Measurements from ENCODE around the gene BRICD5. TPM values are rescaled to one million over a fixed set of nuclear protein-coding genes. Genes with fewer than 3 reads are reported as not detected.

The BRICD5 gene
- total and polyA plus RNA-seq, 2 of the 13 experiments (the other 11 are each of a cell fraction or from before 2014, with no cell fraction given) = 1.6 to 5.8 TPM

DNA sequence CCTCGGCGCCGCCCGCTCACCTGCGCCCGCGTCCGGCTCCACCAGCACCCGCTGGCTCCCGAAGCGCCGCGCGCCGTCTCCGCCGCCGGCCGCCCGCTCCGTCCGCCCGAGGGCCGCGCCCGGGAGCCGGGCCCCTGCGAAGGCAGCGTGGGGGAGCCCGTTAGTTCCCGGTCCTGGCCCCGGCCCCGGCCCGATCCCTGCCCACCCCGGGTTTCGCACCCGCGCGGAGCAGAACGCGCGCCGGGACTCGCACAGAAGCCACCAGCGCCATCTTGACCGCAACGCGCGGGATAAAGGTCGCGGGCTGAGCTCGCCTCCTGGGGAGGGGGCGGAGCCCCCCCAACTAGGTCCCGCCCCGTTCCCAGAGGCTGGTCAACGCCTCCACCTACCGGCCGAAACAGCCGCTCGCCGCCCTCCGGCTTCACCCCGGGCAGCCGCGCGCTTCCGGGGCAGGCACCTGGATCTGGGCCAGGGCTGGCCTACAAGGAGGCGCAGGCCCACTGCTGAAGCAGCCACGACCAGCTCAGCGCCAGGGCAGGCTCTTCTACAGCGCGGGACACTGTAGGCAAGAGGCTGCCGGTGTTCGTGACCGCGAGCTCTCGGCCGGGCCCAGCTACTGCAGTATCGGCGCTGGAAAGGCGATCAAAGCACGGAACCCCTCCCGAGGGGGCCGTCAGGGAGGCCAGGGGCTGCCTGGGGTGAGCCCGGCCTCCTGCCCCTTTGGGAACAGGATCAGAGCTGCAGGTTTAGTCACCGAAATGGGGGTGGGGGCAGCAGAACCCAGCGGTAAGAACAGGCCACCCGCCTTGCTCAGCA lies 40.8 kb upstream of the BRICD5 start, which contains the start of gene ECI1 (continued):
- TF ChIP-seq SMAD9 (CRISPR knock-in tag; IDR thresholded peaks at IDR 0.05) = no peak; the same call in 1 of the 2 replicates
- TF ChIP-seq SOX5 (CRISPR knock-in tag; IDR thresholded peaks at IDR 0.05; ENCODE audit: borderline replicate concordance) = peak; percentile 69; the same call in 1 of the 2 replicates
- TF ChIP-seq ZNF256 (CRISPR knock-in tag; conservative IDR thresholded peaks at IDR 0.05) = no peak
- no peak for TF ChIP-seq ZNF30 (CRISPR knock-in tag; IDR thresholded peaks at IDR 0.05)
- peak; percentile 82; the same call in 1 of the 2 replicates for TF ChIP-seq MYC (CRISPR knock-in tag; IDR thresholded peaks at IDR 0.05; ENCODE audit: borderline replicate concordance)
- no peak for TF ChIP-seq TAF15 (IDR thresholded peaks at IDR 0.05; ENCODE audit: low read depth, low read length, poor library complexity, severe bottlenecking)
- peak; percentile 87 for TF ChIP-seq RBM39 (IDR thresholded peaks at IDR 0.05; ENCODE audit: low read depth, low read length, poor library complexity, severe bottlenecking)
- no peak for TF ChIP-seq CHCHD3 (CRISPR knock-in tag; IDR thresholded peaks at IDR 0.05)
- peak; percentile 83; the same call in 1 of the 2 replicates for TF ChIP-seq MEF2D (CRISPR knock-in tag; IDR thresholded peaks at IDR 0.05)
- TF ChIP-seq NBN (conservative IDR thresholded peaks at IDR 0.05) = no peak
- no peak for TF ChIP-seq ZNF558 (CRISPR knock-in tag; IDR thresholded peaks at IDR 0.05; ENCODE audit: borderline replicate concordance)
- peak; percentile 77; the same call in 1 of the 2 replicates for TF ChIP-seq ZNF224 (CRISPR knock-in tag; IDR thresholded peaks at IDR 0.05)
- TF ChIP-seq ZNF597 (CRISPR knock-in tag; IDR thresholded peaks at IDR 0.05) = no peak
- TF ChIP-seq KLF13 (CRISPR knock-in tag; IDR thresholded peaks at IDR 0.05) = no peak
- TF ChIP-seq, protein P1, sequence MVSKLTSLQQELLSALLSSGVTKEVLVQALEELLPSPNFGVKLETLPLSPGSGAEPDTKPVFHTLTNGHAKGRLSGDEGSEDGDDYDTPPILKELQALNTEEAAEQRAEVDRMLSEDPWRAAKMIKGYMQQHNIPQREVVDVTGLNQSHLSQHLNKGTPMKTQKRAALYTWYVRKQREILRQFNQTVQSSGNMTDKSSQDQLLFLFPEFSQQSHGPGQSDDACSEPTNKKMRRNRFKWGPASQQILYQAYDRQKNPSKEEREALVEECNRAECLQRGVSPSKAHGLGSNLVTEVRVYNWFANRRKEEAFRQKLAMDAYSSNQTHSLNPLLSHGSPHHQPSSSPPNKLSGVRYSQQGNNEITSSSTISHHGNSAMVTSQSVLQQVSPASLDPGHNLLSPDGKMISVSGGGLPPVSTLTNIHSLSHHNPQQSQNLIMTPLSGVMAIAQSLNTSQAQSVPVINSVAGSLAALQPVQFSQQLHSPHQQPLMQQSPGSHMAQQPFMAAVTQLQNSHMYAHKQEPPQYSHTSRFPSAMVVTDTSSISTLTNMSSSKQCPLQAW (CRISPR knock-in tag; IDR thresholded peaks at IDR 0.05) = peak; percentile 98
- no peak for TF ChIP-seq ATM (IDR thresholded peaks at IDR 0.05; ENCODE audit: borderline replicate concordance)
- TF ChIP-seq EP300 (IDR thresholded peaks at IDR 0.05; ENCODE audit: low read depth in 2 of 2, low read length in 2 of 2) = peak in 1 of 2 experiments; percentile 36; a peak in 2 of 4 replicates
- peak; percentile 8; the same call in 1 of the 2 replicates for TF ChIP-seq EP300 (CRISPR knock-in tag; IDR thresholded peaks at IDR 0.05; ENCODE audit: borderline replicate concordance)
- TF ChIP-seq, protein P2, sequence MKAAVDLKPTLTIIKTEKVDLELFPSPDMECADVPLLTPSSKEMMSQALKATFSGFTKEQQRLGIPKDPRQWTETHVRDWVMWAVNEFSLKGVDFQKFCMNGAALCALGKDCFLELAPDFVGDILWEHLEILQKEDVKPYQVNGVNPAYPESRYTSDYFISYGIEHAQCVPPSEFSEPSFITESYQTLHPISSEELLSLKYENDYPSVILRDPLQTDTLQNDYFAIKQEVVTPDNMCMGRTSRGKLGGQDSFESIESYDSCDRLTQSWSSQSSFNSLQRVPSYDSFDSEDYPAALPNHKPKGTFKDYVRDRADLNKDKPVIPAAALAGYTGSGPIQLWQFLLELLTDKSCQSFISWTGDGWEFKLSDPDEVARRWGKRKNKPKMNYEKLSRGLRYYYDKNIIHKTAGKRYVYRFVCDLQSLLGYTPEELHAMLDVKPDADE (CRISPR knock-in tag; IDR thresholded peaks at IDR 0.05) = no peak
- TF ChIP-seq AFF4 (CRISPR knock-in tag; IDR thresholded peaks at IDR 0.05) = no peak
- no peak for TF ChIP-seq ZNF75D (CRISPR knock-in tag; IDR thresholded peaks at IDR 0.05; ENCODE audit: borderline replicate concordance)
- TF ChIP-seq ZNF138 (CRISPR knock-in tag; IDR thresholded peaks at IDR 0.05; ENCODE audit: low read depth) = no peak; the same call in 1 of the 2 replicates
